NOMO-1 (cell line): Measurements from ENCODE around the gene CHN2.

Experiments used
- DNase-seq, 2 experiments: peaks; one replicate each; lab custom pipeline; 2025; ENCODE audit not compliant: unreplicated experiment in 2 of 2; lab: John Stamatoyannopoulos, UW

Gene CHN2

DNA sequence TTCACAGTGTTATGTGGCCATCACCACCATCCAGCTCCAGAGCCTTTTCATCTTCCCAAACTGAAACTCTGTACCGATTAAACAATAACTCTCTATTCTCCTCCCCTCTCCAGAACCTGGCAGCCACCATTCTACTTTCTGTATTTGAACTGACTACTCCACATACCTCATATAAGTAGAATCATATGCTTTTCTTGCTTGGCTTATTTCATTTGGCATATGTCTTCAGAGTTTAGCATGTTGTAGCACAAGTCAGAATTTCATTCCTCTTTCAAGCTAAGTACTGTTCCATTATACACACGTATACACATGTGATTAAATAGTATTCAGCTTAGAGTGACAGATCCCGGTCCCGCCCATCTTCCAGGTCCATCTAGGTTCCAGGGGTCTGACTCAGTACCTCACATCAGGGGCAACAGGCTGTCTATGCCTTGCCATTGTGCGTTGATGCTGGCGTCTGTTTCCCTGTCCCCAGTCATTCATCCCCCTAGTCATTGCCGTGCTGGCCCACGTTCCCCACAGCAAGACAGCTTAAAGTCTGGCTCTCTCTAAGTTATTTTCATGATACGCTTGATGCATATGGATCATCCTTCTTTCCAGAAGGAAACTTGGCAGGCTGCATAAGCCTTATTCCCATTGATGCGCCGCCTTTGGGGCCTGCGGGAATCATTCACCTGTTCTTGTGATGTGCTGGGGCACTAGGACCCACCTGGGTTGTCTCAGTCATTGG, 108.3 kb downstream of the CHN2 start:
- DNase-seq = no peak

DNA sequence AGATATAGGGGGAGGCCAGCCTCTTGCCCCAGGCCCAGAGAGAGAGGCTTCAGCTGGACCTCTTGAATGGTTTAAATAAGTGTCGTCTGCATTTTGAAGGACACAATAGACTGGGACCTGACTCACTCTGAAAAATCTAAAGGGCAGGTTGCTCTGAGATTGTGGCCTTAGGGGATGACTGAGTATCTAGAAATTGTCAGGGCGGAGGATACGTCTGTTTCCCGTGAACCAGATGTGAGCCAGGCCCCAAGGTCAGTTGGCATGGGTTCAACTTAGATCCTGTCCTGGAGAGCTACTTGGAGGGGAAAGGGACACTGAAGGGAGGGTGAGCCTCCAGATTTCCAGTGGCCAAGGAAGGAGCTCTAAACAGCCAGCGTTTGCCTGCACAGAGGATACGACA, 110.2 kb downstream of the CHN2 start:
- no peak for DNase-seq

DNA sequence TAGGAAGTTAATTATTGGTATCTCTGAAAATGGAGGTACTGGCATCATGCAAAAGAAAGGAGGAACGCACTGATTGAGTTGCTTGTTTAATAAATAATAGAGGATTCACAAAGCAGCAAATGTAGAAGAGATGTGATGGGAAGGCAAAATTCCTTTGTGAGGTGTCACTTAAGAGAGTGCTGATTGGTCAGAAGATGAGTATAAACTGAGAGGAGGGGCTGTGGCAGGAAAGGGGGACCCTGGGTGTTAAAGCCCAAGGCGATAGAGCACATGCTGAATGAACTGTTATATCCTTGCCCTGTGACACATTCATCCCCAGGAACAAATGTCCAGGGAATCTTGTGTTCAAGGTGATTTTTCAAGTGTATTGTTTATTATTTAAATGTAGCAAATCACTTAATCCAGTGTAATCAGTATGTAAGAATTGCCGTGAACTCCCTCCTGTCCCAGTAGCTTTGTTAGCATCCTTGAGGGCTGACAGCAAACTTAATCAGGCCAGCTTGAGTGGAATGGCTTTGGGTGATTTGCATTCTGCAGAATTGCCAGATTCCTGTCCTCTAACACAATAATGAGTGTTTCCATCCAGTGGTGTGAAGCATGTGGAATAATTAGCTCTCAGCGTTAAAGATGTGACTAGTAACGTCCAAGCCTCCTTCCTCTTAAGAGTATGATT, 111.9 kb downstream of the CHN2 start:
- no peak for DNase-seq

DNA sequence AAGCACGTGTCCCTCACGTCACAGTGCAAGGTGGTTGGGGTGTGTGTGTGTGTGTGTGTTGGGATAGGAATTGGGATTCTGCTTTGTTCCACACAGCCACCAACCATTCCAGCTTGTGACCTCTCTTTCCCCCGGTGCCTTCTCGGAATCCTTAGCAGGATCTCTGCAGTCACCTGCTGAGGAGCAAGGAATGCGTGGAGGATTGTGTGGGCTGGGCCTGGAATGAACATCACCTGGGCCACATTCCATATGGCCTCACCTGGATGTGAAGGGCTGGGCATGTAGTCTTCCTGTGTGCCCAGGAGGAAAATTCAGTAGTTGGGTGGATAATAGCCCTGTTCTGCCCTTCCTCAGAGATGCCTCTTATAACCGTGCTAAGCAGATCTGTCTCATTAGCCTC, 113.8 kb downstream of the CHN2 start:
- no peak for DNase-seq

DNA sequence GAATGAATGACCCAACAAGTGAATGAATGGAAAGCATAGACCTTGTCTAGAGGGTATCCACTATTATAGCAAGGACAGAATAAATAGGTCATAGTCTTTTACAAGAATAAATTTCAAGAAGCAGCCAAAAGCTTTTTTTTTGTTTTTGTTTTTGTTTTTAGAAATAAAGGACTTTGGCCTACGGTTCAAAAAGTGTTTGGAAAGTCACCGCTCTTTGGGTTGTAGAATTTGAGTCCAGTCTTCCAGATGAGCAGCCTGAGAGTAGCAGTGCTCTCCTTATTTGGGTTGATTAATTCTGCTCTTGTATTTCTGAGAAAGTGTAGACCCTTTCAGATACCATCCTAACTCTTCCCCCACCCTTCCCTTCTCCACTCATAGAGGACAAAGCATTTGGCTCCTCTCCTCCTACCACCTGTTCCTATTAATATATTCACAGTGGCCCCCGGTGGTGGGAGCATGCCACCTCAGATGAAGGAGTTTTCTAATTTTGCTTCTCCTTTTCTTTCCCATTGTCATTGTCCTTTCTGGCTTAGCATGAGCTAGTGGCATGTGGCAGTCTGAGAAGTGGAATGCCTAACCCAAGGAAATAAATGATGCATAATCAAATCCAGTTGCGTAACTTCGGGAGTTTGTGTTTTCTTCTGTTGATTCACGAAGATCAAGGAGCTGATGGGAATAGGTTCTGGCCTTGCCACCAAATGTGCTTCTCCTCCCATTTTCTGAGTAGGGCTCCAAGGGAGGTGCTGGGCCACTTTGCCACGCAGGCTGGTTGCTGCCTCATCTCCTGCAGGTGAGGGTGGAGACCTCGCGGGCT, 114.7 kb downstream of the CHN2 start:
- DNase-seq = no peak

DNA sequence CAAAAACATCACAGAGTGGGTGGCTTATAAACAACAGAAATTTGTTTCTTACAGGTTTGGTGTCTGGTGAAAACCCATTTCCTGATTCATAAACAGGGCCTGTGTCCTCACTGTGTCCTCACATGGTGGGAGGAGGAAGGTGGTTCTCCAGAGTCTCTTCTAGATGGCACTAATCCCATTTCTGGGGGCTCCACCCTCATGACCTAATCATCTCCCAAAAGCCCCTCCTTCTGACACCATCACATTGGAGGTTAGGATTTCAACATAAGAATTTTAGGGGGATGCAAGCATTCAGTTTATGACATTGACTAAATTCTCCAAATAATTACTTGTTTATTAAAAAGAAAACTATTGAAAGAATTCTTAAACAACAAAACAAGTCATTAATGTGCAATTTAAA, 116.0 kb downstream of the CHN2 start:
- DNase-seq = no peak

DNA sequence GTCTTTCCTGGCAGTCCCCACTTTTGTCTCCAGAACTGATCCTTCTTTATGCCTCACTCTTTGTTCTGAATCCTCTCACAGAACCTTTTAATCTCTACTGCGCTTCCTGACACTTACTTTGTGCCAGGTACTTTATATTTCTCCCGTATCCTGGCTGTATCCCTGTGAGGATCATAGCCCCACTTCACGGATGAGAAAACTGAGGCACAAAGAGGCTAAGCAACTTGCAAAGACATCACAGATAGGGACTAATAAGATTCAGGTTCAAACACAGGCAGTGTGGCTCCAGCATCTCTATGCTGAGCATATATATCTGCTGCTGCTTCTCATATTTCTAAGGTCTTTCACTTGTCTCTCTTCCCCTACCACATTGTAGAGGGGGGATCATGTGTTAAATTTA, 116.7 kb downstream of the CHN2 start:
- no peak for DNase-seq

DNA sequence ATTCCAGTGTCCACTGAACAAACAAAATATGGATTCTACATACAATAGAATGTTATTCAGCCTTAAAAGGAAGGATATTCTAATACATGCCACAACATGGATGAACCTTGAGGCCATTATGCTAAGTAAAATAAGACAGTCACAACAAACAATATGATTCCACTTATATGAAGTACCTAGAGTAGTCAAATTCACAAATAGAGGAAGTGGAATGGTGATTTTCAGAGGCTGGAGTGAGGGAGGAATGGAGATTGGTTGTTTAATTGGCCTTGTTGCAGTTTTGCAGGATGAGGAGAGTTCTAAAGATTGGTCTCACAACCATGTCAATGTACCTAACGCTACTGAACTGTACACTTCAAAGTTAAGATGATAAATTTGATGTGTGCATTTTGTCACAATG, 119.6 kb downstream of the CHN2 start:
- DNase-seq = peak in 1 of 2 experiments; percentile 36

DNA sequence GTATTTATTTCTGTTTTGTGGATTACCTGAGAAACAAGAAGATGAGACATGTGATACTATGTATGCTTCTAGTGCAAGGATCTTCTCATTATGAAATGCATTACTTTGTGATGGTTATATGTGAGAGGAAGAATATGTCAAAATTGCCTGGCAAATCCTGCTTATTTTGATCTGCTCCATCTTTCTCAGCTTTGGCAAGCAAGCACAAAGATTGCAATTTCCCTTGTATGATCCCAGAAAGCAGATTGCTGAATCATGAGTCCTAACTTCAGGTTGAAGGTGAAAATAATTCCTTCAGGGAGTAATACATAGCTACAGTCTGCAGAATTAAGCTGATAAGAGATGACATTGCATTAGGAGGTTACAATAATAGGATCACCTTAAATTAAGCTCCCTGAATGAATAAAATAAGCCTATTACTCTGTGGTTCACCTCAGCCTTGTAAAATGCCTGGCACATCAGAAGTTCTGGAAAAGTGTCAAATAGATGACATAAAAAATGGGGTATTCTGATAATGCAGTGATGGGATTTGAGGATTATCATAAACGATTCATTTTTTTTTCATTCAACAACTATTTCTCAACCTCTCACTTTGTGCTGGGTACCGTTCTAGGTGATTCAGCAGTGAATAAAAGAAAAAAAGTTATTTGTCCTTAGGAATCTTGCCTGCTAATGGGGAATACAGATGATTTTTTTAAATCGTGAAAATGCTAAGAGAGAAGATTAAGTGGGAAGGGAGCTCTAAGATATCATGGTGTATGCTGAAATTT, 120.7 kb downstream of the CHN2 start:
- DNase-seq = no peak

DNA sequence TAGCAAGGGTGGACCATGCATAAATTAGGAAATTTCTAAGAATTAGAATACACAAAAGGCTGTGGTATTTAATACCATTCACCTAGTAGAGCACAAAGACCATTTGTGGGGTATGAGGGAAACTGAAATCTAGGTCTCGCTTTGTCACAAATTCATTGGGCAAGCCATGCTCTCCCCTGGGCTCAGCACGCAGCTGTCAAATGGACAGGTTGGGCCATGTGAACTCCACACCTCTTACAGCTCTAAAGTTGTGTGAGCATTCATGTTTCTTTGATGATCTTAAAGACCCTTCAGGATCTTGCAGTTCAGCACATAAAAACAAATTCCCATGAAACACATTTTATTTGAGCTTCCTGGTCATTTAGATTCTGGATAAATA, 121.3 kb downstream of the CHN2 start:
- no peak for DNase-seq

DNA sequence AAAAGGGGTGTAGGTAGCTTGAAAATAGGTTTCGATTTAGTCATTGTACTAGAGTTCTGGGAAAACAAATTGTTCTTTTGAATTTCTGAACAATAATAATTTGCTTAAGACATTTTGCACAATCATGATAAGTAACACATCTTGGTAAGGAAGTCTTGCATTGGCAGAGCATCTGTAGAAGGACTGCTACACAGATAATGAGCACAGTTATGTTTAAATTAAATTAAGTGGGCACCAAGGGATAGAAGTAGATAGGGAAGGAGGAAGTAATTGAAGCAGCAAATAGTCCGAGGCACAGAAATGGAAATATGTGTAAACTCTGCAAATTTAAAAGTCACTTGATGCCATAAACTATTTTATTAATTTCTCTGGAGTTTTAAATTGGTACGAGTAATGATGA, 122.4 kb downstream of the CHN2 start:
- no peak for DNase-seq

DNA sequence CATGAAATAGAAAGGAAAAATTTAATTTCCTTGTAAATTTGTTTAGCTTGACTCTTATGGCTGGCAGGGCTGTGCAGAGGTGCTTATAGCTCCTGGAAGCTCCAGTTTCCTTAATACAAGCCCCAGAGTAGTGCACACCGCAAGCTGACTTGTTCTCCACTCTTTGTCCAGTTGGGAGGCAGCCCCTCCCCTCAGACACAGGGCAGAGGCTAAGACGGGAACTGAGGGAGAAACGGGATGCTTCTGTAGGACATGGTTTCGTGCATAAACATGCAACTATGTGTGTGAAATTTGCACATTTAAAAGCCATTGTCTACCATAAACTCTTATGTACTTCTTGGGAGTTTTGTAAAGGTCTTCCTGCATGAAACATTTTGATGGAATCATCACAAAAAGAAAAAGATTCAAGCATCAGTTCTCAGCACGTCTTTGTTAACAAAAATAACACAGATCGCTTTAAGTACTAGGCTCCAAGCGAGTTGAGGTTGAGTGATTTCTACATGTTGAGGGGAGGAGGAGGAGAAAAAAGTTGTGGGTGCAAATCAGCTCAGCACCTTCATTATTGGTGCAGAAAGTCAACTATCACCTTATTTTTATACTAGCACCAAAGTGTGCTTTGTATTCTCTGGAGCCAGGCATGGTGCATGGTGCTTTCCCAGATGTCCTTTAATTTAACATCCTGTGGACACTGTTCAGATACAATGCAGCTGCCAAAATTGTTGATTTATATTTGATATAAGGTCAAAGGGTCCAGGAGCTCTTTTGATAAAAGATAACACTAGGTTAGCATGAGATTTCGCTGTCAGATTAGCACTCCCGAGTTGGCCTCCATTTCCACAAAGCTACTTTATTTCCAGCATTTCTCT, 124.5 kb downstream of the CHN2 start:
- DNase-seq = no peak

DNA sequence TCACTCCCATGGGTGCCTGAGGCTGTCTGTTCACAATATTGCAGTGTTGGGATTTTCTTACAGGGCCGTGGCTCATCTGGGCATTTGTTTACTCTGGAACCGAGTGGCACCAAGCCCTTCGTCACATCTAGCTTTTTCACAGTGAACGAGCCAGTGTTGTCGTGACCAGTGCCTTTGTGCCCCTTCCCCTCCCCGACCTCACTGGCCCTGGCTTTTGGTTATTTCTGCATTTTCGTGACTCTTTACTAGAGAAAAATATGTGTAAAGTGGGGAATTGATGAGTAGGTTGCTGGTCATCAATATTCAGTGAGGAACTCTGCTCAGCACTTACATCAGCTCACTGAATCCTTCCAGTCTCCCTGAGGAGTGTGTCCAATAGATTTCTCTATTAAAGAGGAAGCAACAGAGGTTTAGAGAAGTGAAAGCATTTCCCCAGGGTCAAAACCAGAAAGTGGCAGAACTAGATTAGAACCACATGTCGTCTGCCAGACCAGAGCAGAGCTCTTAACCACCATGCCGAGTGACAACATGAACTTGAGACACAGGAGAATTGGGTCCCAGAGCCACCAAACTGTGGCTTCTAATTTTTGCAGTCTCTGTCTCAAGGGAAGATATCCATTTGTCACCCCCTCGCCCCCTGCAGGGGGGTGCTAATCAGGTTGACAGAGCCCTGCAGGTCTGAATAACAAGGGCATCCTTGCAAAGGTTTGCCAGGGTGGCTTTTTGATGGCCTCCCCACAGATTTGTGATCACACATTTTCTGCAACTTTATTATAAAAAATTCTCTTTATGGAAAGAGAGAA, 125.3 kb downstream of the CHN2 start:
- DNase-seq = peak; percentile 80 to 99

DNA sequence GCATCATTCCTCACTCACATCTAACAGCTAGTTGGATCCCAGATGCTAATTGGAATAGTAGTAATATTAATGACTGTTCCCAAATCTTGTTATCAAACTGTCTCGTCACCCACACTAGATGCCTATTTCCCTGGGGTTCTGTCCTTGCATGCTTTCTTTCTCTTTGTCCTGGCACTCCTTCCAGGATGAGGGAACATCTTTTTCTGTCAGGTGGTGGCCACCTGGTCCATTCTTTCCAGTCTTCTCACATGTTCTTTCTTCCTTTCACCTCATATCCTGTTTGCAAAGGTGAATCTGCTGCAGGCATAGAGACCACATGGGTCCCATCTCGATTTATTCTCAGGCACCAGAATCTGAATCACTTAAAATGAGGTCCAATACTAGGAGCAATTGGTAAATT, 126.0 kb downstream of the CHN2 start:
- DNase-seq = no peak

DNA sequence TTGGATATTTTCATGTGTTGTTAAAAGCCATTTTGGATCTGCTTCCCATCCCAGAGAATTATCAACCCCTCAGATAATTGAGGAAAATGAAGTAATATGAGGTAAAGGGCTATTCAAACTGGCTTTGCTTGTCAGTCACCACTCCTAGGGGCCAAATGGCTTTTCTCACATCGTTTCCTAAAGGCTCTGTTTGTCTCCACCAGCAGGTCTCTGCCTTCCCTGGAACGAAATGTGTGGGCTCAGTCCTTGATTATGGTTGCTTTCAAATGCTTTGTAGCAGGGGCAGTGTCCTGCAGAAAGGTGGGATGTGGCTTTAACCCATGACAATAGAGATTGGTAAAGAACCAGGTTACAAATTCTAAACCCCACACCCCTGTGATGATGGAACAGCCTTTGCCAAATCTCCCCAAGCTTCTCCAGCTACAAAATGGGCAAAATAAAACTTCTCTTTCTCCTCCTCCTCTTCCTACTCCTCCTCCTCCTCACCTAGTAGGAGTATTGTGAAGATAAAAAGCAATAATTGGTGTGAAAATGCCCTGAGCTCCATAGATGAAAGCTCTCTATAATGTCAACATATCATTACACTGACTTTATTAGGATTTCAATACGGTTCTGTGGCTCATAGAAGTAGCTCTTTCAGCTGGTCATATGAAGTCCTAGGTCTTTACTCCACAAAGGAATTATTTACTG, 127.6 kb downstream of the CHN2 start:
- no peak for DNase-seq

DNA sequence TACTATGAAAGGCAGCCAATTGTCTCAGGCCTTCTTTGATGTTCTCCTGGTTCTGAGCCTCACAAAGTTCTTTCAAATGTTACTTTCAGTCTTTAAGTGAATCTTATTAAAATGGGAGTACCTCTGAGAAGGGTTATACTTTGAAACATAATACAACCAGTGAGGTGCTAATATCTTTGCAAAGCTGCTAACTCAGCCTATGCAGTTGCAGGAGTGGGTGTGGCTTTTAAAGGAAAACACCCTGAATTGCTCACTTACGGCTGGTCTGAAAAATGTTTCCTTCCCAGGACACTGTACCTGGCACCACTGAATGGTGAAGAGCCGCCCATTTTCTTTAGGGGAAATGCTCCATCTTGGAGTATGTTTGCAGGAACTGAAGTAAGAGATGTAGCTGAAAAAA, 130.9 kb downstream of the CHN2 start:
- no peak for DNase-seq

DNA sequence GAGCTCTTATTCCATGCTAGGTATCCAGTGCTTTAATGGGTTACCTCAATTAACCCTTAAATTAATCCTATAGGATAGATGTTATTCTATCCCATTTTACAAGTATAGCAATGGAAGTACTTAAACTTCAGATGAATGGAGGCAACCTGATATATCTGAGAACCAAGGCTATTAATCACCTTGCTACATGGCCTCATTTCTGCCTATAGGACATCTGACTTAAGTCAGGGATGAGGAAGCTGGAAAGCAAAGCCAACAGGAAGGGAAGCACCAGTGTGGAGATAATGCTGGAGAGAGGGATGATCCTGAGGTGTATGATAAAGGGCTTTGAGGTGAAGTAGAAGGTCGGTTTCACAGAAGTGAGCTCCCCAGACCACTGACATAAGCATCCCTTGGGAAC, 132.3 kb downstream of the CHN2 start:
- DNase-seq = no peak

DNA sequence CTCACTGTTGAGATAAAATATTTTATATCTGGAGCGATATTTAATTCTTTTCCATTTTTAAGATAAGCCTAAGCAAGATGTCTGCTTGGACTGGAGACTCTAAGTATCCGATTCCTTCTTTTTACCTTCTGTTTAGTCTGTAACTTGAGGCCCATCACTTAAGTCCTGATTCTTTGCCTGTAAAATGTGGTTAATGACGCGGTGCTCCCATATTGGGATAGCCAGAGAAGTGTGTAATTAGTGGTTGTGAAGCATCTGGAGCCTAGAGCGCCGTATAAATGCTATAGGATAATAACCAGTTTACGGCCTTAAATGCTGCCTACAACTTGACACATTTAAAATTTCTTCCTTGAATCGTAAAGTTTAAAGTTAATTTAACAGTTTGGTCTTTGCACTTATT, 132.9 kb downstream of the CHN2 start:
- no peak for DNase-seq

DNA sequence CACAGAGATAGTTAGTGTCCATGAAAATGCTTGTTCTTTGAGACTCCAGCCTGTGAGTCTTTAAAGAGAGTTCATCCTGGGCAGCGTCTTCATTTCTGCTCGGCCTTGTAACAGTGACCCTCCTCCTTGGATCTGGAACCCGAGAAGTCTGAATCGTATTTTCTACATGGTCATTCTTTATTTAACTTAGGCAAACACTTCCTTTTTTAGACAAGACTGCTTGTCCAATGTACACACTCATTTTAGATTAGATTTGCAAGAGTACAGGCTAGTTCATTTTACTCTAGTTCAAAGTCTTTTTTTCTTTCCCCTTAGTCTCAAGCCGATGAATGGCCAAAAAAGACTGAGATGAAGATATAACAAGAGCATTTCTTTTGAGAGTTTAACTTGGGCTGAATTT, 133.5 kb downstream of the CHN2 start:
- DNase-seq = peak; percentile 15 to 75
